NCI-H526 (cell line): Measurements from ENCODE around the gene MMP15.
"Not testable (repeated sequence)": the region's sequence is repeated elsewhere in the genome, so short reads cannot be mapped to it uniquely, and the experiment has no call there.

Source experiments
- DNase-seq, 2 experiments: peaks; one replicate each; lab custom pipeline; 2025; lab: John Stamatoyannopoulos, UW

The MMP15 gene

GRCh38 chr16:57996406-57997175 is 29.0 kb upstream of the MMP15 start:
- no peak for DNase-seq

DNA sequence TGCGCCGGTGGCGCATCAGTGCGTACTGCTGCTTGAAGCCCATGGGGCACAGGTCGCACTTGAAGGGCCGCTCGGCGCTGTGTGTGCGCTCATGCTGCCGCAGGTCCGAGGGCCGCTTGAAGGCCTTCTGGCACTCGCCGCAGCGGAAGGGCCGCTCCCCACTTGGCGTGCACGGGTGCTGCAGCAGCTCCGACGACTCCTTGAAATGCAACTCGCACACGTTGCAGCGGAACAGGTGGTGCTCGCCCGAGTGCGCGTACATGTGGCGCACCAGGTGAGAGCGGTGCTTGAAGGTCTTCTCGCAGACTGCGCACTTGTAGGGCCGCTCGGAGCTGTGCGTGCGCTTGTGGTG is 28.4 kb upstream of the MMP15 start:
- DNase-seq = no peak

GRCh38 chr16:57997528-57998265 is 27.9 kb upstream of the MMP15 start:
- DNase-seq = no peak

DNA sequence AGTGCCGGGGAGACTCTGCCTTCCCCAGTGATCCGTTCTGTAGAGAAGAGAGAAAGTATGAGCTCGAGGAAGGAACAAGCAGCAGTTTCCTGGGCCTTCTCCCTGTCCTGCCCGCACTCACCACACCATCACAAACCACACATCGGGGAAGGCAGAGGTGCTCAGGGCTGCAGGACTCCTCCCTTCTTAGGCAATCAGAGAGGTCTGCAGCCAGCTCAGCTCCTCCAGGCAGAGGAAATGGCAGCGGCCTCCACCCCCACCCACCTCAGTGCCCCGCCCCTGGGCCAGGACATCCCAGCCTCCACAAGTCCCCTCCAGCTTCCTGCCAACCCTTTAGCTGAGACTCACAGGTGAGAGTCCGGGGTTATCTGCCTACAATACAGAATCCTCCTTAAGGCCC is 27.1 kb upstream of the MMP15 start:
- DNase-seq = no peak

DNA sequence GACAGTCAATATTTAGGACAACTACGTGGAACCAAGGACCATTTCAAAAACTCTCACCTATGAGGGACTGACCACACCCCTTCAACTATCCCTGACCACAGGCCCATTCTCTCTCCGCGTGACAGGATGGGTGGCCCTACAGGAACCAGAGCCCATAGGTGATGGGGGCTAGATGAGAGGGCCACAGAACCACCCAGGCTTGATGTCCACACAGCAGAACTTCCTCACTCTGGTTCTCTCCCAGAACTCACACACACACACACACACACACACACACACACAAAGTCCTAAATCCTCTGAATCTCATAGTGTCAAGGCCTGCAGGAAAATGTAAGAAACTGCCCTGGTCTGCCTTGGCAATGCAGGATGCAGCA is 26.6 kb upstream of the MMP15 start:
- DNase-seq = no peak

DNA sequence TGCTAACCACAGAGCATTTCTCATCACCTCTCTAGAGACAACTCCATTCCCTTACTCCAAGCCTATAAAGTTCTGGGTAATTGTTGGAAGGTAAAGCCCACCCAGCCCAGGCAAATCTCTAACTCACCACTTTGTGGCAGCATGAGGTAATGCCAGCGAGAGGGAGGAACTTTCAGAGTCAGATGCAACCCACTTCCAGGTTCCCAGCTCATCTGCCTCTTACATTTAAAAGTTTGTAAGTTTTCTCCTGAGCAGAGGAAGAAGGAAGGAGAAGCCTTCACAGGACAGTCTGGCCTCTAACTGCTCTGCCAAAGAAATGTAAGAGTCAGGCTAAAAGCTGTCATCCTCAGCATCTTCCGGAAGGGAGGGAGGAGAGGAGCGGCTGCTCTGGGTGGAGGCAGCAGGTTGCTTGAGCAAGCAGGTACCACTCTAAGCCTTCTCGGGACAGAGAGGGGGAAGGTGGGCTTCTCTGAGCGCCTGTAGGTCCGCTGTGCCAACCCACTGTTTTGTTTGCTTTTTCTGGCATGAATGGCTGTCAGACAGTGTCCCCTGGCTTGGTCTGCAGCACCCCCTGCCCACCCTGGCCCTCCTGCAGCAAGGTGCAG is 26.1 kb upstream of the MMP15 start:
- no peak for DNase-seq

DNA sequence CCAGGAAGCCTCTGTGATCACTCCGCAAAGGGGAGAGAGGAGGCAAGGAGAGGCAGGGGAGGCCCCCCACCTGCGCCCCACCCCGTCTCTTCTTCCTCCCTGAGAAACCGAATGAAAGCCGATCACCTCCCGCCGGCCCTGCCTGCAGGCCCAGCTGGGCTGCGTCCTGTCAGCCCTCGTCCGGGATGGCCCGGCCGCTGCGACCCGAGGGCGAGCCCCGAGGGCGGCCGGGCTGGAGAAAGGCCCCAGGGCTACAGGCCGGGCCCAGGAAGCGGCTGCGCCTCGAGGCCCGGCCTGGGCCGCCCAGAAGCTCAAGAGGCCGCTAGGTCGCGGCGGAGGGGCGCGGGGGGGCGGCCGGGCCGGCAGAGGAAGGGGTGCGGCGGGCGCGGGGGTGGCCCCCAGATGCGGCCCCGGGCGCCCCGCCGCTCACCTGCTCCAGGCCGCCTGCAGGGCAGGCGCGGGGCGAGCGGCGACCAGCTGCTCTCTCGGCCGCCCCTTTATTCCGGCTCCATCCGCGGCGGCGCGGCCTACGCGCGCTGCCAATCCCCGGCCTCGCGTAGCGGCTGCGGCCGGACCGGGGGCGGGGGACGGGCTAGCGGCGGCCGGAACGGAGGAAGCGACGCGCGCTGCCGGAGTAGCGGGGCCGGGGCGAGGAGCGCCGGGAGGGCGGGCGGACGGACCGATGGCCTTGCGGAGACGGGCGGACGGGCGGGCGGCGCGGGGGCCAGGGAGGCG is 25.4 kb upstream of the MMP15 start, which contains the start of gene ZNF319:
Gene ZNF319, minus strand, starts transcription at position 702 of the 735 bp plus-strand sequence. CDS start 2,407 bp downstream, outside the sequence.
- no peak for DNase-seq

GRCh38 chr16:58000706-58001676 is 24.6 kb upstream of the MMP15 start, which contains the start of gene USB1:
TSS of gene USB1 (plus strand) at chr16:58001407. CDS start at chr16:58001484, 77 bp downstream.
- peak; percentile 16 to 72 for DNase-seq

GRCh38 chr16:58001781-58002415 is 23.7 kb upstream of the MMP15 start:
- DNase-seq = no peak

- no peak for DNase-seq
These were observed 23.1 kb upstream of the MMP15 start for GRCh38 chr16:58002416-58002800.

- DNase-seq = no peak
These were observed 22.6 kb upstream of the MMP15 start for GRCh38 chr16:58002936-58003335.

DNA sequence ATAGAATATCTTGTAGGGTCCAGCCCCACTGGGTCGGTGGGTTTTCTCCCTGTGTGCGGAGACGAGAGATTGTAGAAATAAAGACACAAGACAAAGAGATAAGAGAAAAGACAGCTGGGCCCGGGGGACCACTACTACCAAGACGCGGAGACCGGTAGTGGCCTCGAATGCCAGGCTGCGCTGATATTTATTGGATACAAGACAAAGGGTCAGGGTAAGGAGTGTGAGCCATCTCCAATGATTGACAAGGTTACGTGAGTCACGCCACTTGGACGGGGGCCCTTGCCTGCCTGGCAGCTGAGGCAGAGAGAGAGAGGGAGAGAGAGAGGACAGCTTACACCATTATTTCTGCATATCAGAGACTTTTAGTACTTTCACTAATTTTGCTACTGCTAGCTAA is 20.8 kb upstream of the MMP15 start:
- DNase-seq = not testable (repeated sequence)

GRCh38 chr16:58009856-58010416 is 15.6 kb upstream of the MMP15 start:
- no peak for DNase-seq

DNA sequence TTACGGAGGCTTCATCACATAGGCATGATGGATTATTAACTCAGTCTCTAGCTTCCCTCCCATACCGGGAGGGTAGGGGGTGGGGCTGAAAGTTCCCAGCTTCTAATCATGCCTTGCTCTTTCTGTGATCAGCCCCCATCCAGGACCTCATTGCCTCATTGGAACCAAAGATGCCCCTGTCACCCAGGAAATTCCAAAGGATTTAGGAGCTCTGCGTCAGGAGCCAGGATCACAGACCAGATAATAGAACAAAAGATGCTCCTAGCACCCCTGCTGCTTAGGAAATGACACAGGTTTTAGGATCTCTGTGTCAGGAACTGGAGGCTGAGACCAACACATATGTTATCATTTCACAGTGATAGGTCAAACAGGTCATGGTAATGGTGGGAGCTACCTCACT is 14.7 kb upstream of the MMP15 start:
- DNase-seq = no peak

- no peak for DNase-seq
These were observed 13.9 kb upstream of the MMP15 start for GRCh38 chr16:58011652-58012051.

DNA sequence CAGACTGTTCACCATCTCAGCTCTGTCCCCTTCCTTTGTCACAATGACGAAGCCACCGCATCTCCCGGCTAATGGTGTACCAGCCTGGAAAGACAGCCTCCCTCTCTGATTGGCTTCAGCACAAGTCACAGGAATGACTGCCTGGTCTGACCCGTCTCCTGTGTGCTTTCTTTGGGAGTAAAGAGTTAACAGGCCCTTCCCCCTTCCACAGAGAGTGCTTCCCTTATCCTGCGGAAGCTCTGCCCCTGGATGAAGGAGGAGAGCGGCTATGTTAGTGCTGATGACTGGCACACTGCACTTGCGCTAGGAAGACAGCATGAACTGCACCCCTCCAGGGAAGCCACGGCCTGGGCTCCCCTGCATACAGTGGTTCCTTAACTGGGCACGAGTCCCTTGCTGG is 13.1 kb upstream of the MMP15 start:
- no peak for DNase-seq

- DNase-seq = no peak
These were observed 12.2 kb upstream of the MMP15 start for GRCh38 chr16:58013201-58013956.

GRCh38 chr16:58016840-58017446 is 8.6 kb upstream of the MMP15 start:
- no peak for DNase-seq

GRCh38 chr16:58018803-58019202 is 6.8 kb upstream of the MMP15 start:
- DNase-seq = no peak
